HG03196 (cell line): Measurements from ENCODE around the gene DMAP1.
"Not testable (repeated sequence)": the region's sequence is repeated elsewhere in the genome, so short reads cannot be mapped to it uniquely, and the experiment has no call there.

Experiments
- ATAC-seq: cut with Tn5 transposase; IDR thresholded peaks from one replicate; pipeline ENCODE4 v1.9.1; 2021; ENCODE audit not compliant: unreplicated experiment

The DMAP1 gene

GRCh38 chr1:44213222-44214112, at the start of gene DMAP1:
Gene DMAP1 (plus strand): TSS chr1:44213471. CDS start chr1:44213754, 283 bp downstream.
- ATAC-seq, result peak; percentile 49

GRCh38 chr1:44168520-44169098, 44.7 kb upstream of the DMAP1 start:
- no peak for ATAC-seq

GRCh38 chr1:44170281-44170823, 42.9 kb upstream of the DMAP1 start:
- no peak for ATAC-seq

GRCh38 chr1:44174630-44175029, 38.6 kb upstream of the DMAP1 start:
- ATAC-seq, result no peak

- no peak for ATAC-seq
Measured at GRCh38 chr1:44200336-44200735, 12.9 kb upstream of the DMAP1 start.

- ATAC-seq, result not testable (repeated sequence)
Measured at GRCh38 chr1:44206545-44206944, 6.7 kb upstream of the DMAP1 start.

- no peak for ATAC-seq
Measured at GRCh38 chr1:44208226-44208625, 5.0 kb upstream of the DMAP1 start.

GRCh38 chr1:44210595-44210994, 2.7 kb upstream of the DMAP1 start:
- ATAC-seq, result no peak

GRCh38 chr1:44212355-44213221, 683 bp upstream of the DMAP1 start:
- no peak for ATAC-seq

- no peak for ATAC-seq
Measured at GRCh38 chr1:44217809-44218410, 4.6 kb downstream of the DMAP1 start.

- ATAC-seq, result no peak
Measured at GRCh38 chr1:44218503-44219300, 5.4 kb downstream of the DMAP1 start.

- ATAC-seq, result no peak
Measured at GRCh38 chr1:44219301-44219626, 6.0 kb downstream of the DMAP1 start.

GRCh38 chr1:44220001-44220751, 6.9 kb downstream of the DMAP1 start:
- no peak for ATAC-seq

GRCh38 chr1:44220755-44221154, 7.5 kb downstream of the DMAP1 start:
- ATAC-seq, result no peak

- ATAC-seq, result no peak
Measured at GRCh38 chr1:44221769-44222168, 8.5 kb downstream of the DMAP1 start.

GRCh38 chr1:44222397-44223186, 9.3 kb downstream of the DMAP1 start:
- ATAC-seq, result no peak

GRCh38 chr1:44223187-44223610, 9.9 kb downstream of the DMAP1 start:
- no peak for ATAC-seq

- no peak for ATAC-seq
Measured at GRCh38 chr1:44225761-44226160, 12.5 kb downstream of the DMAP1 start.

GRCh38 chr1:44227211-44227610, 13.9 kb downstream of the DMAP1 start:
- no peak for ATAC-seq
